HepG2 (cell line): ENCODE data around the gene ERBB4. TPM values are rescaled to one million over a fixed set of nuclear protein-coding genes. Genes with fewer than 3 reads are reported as not detected.

Experiments
- ATAC-seq: fragments of 200-7000 bp; cut with Tn5 transposase; 3 replicates; pipeline ENCODE4 v1.9.1; 2020; ENCODE audit warnings: mild to moderate bottlenecking, moderate library complexity
- BruUV-seq: library from RNA; stranded (reverse); fragments of 400-500 nt; replicated peaks from 2 replicates; lab custom pipeline; 2021; lab: Mats Ljungman, UMichigan
- CTCF ChIA-PET: fragments of 300-600 bp; formaldehyde crosslinking; extraction: SDS; loops from one replicate; lab custom pipeline; 2021; ENCODE audit warnings: low total read pairs, inconsistent platforms, low intra/inter-chr PET ratio; lab: Yijun Ruan, JAX
- POLR2A ChIA-PET: fragments of 350-600 bp; sonication (Branson Sonifier 250); formaldehyde crosslinking; loops from one replicate; lab custom pipeline; 2020; ENCODE audit warnings: antibody characterized with exemption, inconsistent platforms; lab: Yijun Ruan, JAX
- DNase-seq: peaks from one replicate; pipeline ENCODE4 v3.0.0-alpha.2; 2015; ENCODE audit warnings: low spot score
- FAIRE-seq: peaks from 3 replicates; lab custom pipeline; 2011; peaks lifted over from hg19 to GRCh38; lab: Jason Lieb, UNC
- H2AFZ ChIP-seq: one replicate; pipeline ENCODE4 v1.6.1; 2011; ENCODE audit warnings: low read length, inconsistent platforms
- H3K27ac ChIP-seq: fragments of 300-600 bp; 3 replicates; pipeline ENCODE4 v1.8.0; 2011; ENCODE audit warnings: mixed run types, mild to moderate bottlenecking, mixed read lengths, low read length, inconsistent platforms; ENCODE audit not compliant: insufficient read depth; ENCODE audit errors: extremely low read length
- H3K27me3 ChIP-seq, 2 experiments: fragments of 200-600 bp in 1 of 2; 2 replicates in 1 of 2; 3 replicates in 1 of 2; pipeline versions ENCODE4 v1.6.0 to v1.8.0; 2011; ENCODE audit warnings: low read length in 2 of 2, mild to moderate bottlenecking in 2 of 2, moderate library complexity in 2 of 2, inconsistent platforms in 1 of 2; ENCODE audit not compliant: insufficient read depth in 2 of 2, control insufficient read depth in 1 of 2
- H3K36me3 ChIP-seq, 2 experiments: fragments of 200-600 bp in 1 of 2; replicated peaks in 1 of 2; 2 replicates in 1 of 2; 3 replicates in 1 of 2; pipeline versions ENCODE4 v1.5.1 to v1.8.0; 2011; ENCODE audit warnings: low read length in 2 of 2, inconsistent platforms in 1 of 2; ENCODE audit not compliant: insufficient read depth in 2 of 2, control insufficient read depth in 1 of 2
- H3K4me1 ChIP-seq: 2 replicates; pipeline ENCODE4 v1.5.1; 2012; ENCODE audit warnings: low read length, inconsistent platforms; ENCODE audit not compliant: insufficient read depth
- H3K4me2 ChIP-seq: 2 replicates; pipeline ENCODE4 v1.6.0; 2011; ENCODE audit warnings: low read depth, low read length, inconsistent platforms
- H3K4me3 ChIP-seq, 3 experiments: fragments of 200-600 bp in 1 of 3; sonication (generic), shearing (Covaris generic) in 1 of 3; replicated peaks in 1 of 3; 2 replicates each; pipeline ENCODE4 v1.5.1; 2011 to 2016; ENCODE audit warnings: low read length in 3 of 3, inconsistent platforms in 2 of 3, low read depth in 2 of 3, mild to moderate bottlenecking in 2 of 3, control low read depth in 1 of 3, mixed read lengths in 1 of 3; ENCODE audit not compliant: insufficient read depth in 1 of 3
- H3K79me2 ChIP-seq: one replicate; pipeline ENCODE4 v1.6.1; 2011; ENCODE audit warnings: low read length, inconsistent platforms; ENCODE audit not compliant: insufficient read depth
- H3K9ac ChIP-seq: 2 replicates; pipeline ENCODE4 v1.6.0; 2011; ENCODE audit warnings: mild to moderate bottlenecking, low read depth, low read length, inconsistent platforms; ENCODE audit not compliant: insufficient read depth
- H3K9me3 ChIP-seq: 2 replicates; pipeline ENCODE4 v1.5.1; 2012; ENCODE audit warnings: mild to moderate bottlenecking, low read length
- H4K20me1 ChIP-seq: 2 replicates; pipeline ENCODE4 v1.6.0; 2011; ENCODE audit warnings: inconsistent platforms, mild to moderate bottlenecking, low read length, moderate library complexity; ENCODE audit not compliant: insufficient read depth
- EP300 ChIP-seq, 3 experiments: sonication (generic) in 1 of 3; formaldehyde crosslinking in 1 of 3; IDR thresholded peaks; 2 replicates each; pipeline versions ENCODE4 v1.5.1 to v1.6.1; 2011 to 2020; ENCODE audit warnings: low read depth in 2 of 3, low read length in 2 of 3, borderline replicate concordance in 1 of 3, improper control_type of control experiment in 1 of 3, mild to moderate bottlenecking in 1 of 3, missing genetic modification reagents in 1 of 3, moderate library complexity in 1 of 3
- GZF1 ChIP-seq: sonication (generic); formaldehyde crosslinking; IDR thresholded peaks from 2 replicates; pipeline ENCODE4 v1.5.1; 2020; ENCODE audit warnings: mild to moderate bottlenecking, missing genetic modification reagents
- JUNB ChIP-seq: sonication (generic); formaldehyde crosslinking; IDR thresholded peaks from 2 replicates; pipeline ENCODE4 v1.8.0; 2022; ENCODE audit warnings: missing genetic modification reagents, mild to moderate bottlenecking, borderline replicate concordance
- PAWR ChIP-seq: sonication (generic); formaldehyde crosslinking; IDR thresholded peaks from 2 replicates; pipeline ENCODE4 v1.4.0; 2020; ENCODE audit warnings: missing genetic modification reagents, mild to moderate bottlenecking, borderline replicate concordance
- RARG ChIP-seq: sonication (generic); formaldehyde crosslinking; IDR thresholded peaks from 2 replicates; pipeline ENCODE4 v1.4.0; 2020; ENCODE audit warnings: low read depth, mild to moderate bottlenecking, missing genetic modification reagents
- SIN3B ChIP-seq: fragments of 150-350 bp; IDR thresholded peaks from 2 replicates; pipeline ENCODE4 v1.6.1; 2014; ENCODE audit warnings: low read length
- YEATS2 ChIP-seq: sonication (generic); formaldehyde crosslinking; IDR thresholded peaks from 2 replicates; pipeline ENCODE4 v1.4.0; 2020; ENCODE audit warnings: missing genetic modification reagents, borderline replicate concordance
- ZFP36 ChIP-seq: fragments of 150-350 bp; IDR thresholded peaks from 2 replicates; pipeline ENCODE4 v1.6.1; 2018; ENCODE audit warnings: borderline replicate concordance, low read length, low read depth; ENCODE audit not compliant: partially characterized antibody
- ZNF263 ChIP-seq: sonication (generic); formaldehyde crosslinking; IDR thresholded peaks from 2 replicates; pipeline ENCODE4 v1.4.0; 2020; ENCODE audit warnings: missing genetic modification reagents
- ZNF552 ChIP-seq: sonication (generic); formaldehyde crosslinking; IDR thresholded peaks from 2 replicates; pipeline ENCODE4 v1.9.0; 2022; ENCODE audit warnings: missing genetic modification reagents, mild to moderate bottlenecking, borderline replicate concordance
- ZNF670 ChIP-seq: sonication (generic); formaldehyde crosslinking; IDR thresholded peaks from 2 replicates; pipeline ENCODE4 v1.8.0; 2022; ENCODE audit warnings: mild to moderate bottlenecking, missing genetic modification reagents, borderline replicate concordance
- WGBS: methylation state at CpG from one replicate; pipeline ENCODE4 v1.1.6; 2017; ENCODE audit warnings: low lambda C conversion rate; 5-methylcytosine and 5-hydroxymethylcytosine counted together
- in situ Hi-C: cut with HindIII; loops from 2 replicates; pipeline ENCODE4 v1.10.0; 2017; ENCODE audit warnings: low pct_unique_long_range_greater_than_20kb; ENCODE audit not compliant: extremely low pct_ligation_motif_present
- intact Hi-C: fragments of 100-400 bp; cut with micrococcal nuclease; formaldehyde crosslinking; loops from one replicate; pipeline ENCODE4 v1.10.0; 2022; ENCODE audit not compliant: unreplicated experiment
- polyA plus RNA-seq, 8 experiments: library from polyadenylated mRNA; depleted of rRNA in 3 of 8; stranded (reverse) in 7 of 8; unstranded in 1 of 8; fragments of >200 nt; fragmentation: Illumina TruSeq in 4 of 8; extraction: Trizol in 4 of 8; gene quantifications; 2 replicates each; pipeline versions ENCODE4 v1.2.1 to v1.2.3, GENCODE V29; 2011 to 2016; ENCODE audit warnings: low read depth in 4 of 8, missing spikeins in 1 of 8, mixed read lengths in 1 of 8; ENCODE audit not compliant: insufficient read depth in 1 of 8
- total RNA-seq, 5 experiments: library from RNA; depleted of rRNA; stranded (reverse); fragments of >200 nt; fragmentation: Illumina TruSeq; extraction: Trizol; gene quantifications; 2 replicates each; pipeline ENCODE4 v1.2.3, GENCODE V29; 2016; ENCODE audit warnings: low read depth in 1 of 5
- TF ChIP-seq, protein P1 (sequence below): sonication (generic); formaldehyde crosslinking; IDR thresholded peaks from 2 replicates; pipeline ENCODE4 v1.9.0; 2021; ENCODE audit warnings: missing genetic modification reagents, borderline replicate concordance
- TF ChIP-seq, protein P2 (sequence below): sonication (generic); formaldehyde crosslinking; IDR thresholded peaks from 2 replicates; pipeline ENCODE4 v1.5.1; 2020; ENCODE audit warnings: mild to moderate bottlenecking, missing genetic modification reagents, moderate library complexity
- TF ChIP-seq, protein P3 (sequence below): sonication (generic); formaldehyde crosslinking; IDR thresholded peaks from 2 replicates; pipeline ENCODE4 v1.8.0; 2022; ENCODE audit warnings: missing genetic modification reagents, mild to moderate bottlenecking, borderline replicate concordance

Gene ERBB4
- total and polyA plus RNA-seq, 2 of the 13 experiments (the other 11 are each of a cell fraction or from before 2014, with no cell fraction given), result not detected

DNA sequence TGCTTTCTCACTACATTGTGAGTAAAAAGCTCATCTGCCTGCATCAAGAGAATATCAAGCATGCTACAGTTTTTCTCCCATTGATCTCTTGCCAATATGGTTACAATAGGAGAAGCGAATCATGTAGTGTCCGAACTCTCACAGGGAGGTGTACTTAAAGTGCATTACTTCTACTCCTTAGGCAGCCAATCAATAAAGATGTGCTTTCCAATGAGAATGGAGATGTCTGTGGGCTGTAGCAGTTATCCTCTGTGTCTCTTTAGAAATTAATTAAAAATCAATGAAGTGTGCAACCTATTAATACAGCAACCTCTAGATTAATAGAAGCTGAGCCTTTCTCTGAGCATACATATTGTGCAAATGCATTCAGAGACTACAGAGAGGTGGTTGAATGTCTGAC lies 1098.5 kb downstream of the ERBB4 start (continued):
- TF ChIP-seq, protein P1, sequence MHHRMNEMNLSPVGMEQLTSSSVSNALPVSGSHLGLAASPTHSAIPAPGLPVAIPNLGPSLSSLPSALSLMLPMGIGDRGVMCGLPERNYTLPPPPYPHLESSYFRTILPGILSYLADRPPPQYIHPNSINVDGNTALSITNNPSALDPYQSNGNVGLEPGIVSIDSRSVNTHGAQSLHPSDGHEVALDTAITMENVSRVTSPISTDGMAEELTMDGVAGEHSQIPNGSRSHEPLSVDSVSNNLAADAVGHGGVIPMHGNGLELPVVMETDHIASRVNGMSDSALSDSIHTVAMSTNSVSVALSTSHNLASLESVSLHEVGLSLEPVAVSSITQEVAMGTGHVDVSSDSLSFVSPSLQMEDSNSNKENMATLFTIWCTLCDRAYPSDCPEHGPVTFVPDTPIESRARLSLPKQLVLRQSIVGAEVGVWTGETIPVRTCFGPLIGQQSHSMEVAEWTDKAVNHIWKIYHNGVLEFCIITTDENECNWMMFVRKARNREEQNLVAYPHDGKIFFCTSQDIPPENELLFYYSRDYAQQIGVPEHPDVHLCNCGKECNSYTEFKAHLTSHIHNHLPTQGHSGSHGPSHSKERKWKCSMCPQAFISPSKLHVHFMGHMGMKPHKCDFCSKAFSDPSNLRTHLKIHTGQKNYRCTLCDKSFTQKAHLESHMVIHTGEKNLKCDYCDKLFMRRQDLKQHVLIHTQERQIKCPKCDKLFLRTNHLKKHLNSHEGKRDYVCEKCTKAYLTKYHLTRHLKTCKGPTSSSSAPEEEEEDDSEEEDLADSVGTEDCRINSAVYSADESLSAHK (CRISPR knock-in tag), result no peak
- TF ChIP-seq GZF1 (CRISPR knock-in tag) (no peak), SIN3B (no peak)

DNA sequence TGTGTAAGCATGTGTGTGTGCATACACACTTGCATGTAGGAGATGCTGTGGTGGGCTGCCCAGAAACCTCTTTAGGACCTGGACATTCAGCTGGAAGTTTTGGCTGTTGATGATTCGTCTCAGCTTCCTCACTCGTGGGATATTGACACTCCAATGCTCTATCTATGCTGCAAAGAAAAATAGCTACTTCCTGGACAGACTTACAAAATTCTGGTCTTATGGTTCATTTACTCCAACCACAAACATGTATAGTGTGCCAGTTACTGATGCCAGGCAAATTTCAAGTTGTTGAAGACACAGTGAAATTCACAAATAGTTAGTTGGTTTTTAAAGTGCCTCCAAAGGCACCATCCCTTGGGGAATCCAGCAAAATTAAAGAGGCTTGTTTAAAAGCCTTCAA lies 1099.6 kb downstream of the ERBB4 start:
- DNase-seq (no peak), ATAC-seq (no peak), FAIRE-seq (no peak)
- H2AFZ ChIP-seq, result no peak overlapping the region
- in situ Hi-C loops, result no loop called here
- H3K79me2 ChIP-seq, result no peaks in the 10 kb centered on the region
- H3K9ac ChIP-seq, result no peak overlapping the region
- no peak overlapping the region for H3K4me3 ChIP-seq
- intact Hi-C loops, result no loop called here
- WGBS, result 3% methylated on average over 2 of the region's 2 CpGs
- H3K9me3 ChIP-seq, result no peaks in the 10 kb centered on the region
- H3K27me3 ChIP-seq, result no peaks in the 10 kb centered on the region
- H3K4me2 ChIP-seq, result no peak overlapping the region
- BruUV-seq, result no TSS peak
- H4K20me1 ChIP-seq, result no peaks in the 10 kb centered on the region
- no peaks in the 10 kb centered on the region for H3K4me1 ChIP-seq
- H3K36me3 ChIP-seq, result no peaks in the 10 kb centered on the region
- H3K27ac ChIP-seq, result no peak overlapping the region
- ChIA-PET POLR2A (no interaction called here), CTCF (no interaction called here)
- TF ChIP-seq ZNF670 (no peak), YEATS2 (no peak), RARG (CRISPR knock-in tag) (no peak), ZFP36 (no peak), EP300 (IDR thresholded peaks at IDR 0.05; ENCODE audit: low read depth in 2 of 2, low read length in 2 of 2) (no peak), EP300 (CRISPR knock-in tag; IDR thresholded peaks at IDR 0.05; ENCODE audit: borderline replicate concordance) (no peak), ZNF263 (CRISPR knock-in tag) (no peak), JUNB (no peak), PAWR (CRISPR knock-in tag) (no peak), ZNF552 (CRISPR knock-in tag) (no peak)
- TF ChIP-seq, protein P2, sequence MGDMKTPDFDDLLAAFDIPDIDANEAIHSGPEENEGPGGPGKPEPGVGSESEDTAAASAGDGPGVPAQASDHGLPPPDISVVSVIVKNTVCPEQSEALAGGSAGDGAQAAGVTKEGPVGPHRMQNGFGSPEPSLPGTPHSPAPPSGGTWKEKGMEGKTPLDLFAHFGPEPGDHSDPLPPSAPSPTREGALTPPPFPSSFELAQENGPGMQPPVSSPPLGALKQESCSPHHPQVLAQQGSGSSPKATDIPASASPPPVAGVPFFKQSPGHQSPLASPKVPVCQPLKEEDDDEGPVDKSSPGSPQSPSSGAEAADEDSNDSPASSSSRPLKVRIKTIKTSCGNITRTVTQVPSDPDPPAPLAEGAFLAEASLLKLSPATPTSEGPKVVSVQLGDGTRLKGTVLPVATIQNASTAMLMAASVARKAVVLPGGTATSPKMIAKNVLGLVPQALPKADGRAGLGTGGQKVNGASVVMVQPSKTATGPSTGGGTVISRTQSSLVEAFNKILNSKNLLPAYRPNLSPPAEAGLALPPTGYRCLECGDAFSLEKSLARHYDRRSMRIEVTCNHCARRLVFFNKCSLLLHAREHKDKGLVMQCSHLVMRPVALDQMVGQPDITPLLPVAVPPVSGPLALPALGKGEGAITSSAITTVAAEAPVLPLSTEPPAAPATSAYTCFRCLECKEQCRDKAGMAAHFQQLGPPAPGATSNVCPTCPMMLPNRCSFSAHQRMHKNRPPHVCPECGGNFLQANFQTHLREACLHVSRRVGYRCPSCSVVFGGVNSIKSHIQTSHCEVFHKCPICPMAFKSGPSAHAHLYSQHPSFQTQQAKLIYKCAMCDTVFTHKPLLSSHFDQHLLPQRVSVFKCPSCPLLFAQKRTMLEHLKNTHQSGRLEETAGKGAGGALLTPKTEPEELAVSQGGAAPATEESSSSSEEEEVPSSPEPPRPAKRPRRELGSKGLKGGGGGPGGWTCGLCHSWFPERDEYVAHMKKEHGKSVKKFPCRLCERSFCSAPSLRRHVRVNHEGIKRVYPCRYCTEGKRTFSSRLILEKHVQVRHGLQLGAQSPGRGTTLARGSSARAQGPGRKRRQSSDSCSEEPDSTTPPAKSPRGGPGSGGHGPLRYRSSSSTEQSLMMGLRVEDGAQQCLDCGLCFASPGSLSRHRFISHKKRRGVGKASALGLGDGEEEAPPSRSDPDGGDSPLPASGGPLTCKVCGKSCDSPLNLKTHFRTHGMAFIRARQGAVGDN (CRISPR knock-in tag), result no peak
- TF ChIP-seq, protein P3, sequence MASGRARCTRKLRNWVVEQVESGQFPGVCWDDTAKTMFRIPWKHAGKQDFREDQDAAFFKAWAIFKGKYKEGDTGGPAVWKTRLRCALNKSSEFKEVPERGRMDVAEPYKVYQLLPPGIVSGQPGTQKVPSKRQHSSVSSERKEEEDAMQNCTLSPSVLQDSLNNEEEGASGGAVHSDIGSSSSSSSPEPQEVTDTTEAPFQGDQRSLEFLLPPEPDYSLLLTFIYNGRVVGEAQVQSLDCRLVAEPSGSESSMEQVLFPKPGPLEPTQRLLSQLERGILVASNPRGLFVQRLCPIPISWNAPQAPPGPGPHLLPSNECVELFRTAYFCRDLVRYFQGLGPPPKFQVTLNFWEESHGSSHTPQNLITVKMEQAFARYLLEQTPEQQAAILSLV (CRISPR knock-in tag), result no peak
